Measurements from ENCODE around the gene HMGN2.
"Not testable (repeated sequence)": the region's sequence is repeated elsewhere in the genome, so short reads cannot be mapped to it uniquely, and the experiment has no call there.

DNA sequence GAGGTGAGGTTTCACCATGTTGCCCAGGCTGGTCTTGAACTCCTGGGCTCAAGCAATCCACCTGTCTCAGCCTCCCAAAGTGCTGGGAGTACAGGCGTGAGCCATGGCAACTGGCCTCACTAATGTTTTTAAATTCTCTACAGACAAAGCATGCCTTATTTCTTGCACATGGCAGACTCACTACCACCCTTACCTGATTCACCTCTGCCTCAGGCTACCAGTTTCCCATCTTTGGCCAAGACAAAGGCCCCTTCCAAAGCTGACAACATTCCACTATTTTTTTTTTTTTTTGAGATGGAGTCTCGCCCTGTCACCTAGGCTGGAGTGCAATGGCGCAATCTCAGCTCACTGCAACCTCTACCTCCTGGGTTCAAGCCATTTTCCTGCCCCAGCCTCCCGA lies 43.6 kb downstream of the HMGN2 start:
- TF ChIP-seq CTCF (optimal IDR thresholded peaks at IDR 0.05 in 1 of 3, IDR thresholded peaks at IDR 0.05 in 1 of 3, conservative IDR thresholded peaks at IDR 0.05 in 1 of 3; ENCODE audit: extremely low read depth in 1 of 3, insufficient read depth in 2 of 3, low read length in 3 of 3); EZH2 (IDR thresholded peaks at IDR 0.05; ENCODE audit: low read length): not testable (repeated sequence)
